CD4-positive, alpha-beta T cell (primary cell): ENCODE results near the gene CTTNBP2. TPM values are rescaled to one million over a fixed set of nuclear protein-coding genes. Genes with fewer than 3 reads are reported as not detected.

Experiments used
- ATAC-seq: fragments of 200-7000 bp; cut with Tn5 transposase; one replicate; pipeline ENCODE4 v1.10.0; 2022; ENCODE audit warnings: mild to moderate bottlenecking; ENCODE audit not compliant: poor library complexity
- CTCF ChIA-PET: fragments of 350-600 bp; sonication (Branson Sonifier 250); formaldehyde crosslinking; loops from one replicate; lab custom pipeline; 2021; ENCODE audit warnings: antibody characterized with exemption, inconsistent platforms; lab: Charles Lee
- POLR2A ChIA-PET: fragments of 350-600 bp; sonication (Branson Sonifier 250); formaldehyde crosslinking; loops from one replicate; lab custom pipeline; 2021; ENCODE audit warnings: antibody characterized with exemption, inconsistent platforms; lab: Charles Lee
- DNase-seq, 14 experiments: peaks; one replicate each; pipeline ENCODE4 v3.0.0-alpha.2; 2013 to 2020; ENCODE audit warnings: mixed read lengths in 2 of 14
- H3K27ac ChIP-seq, 2 donors: one replicate each; pipeline versions ENCODE4 v1.5.1 to v1.7.0; 2013; ENCODE audit warnings: low read length in 2 of 2, low read depth in 1 of 2, mild to moderate bottlenecking in 1 of 2
- H3K27me3 ChIP-seq, 2 experiments: 1 replicate in 1 of 2; 2 replicates in 1 of 2; pipeline versions ENCODE4 v1.6.1 to v1.7.0; 2013; ENCODE audit warnings: low read length in 2 of 2, control low read depth in 1 of 2, mild to moderate bottlenecking in 1 of 2, moderate library complexity in 1 of 2; ENCODE audit not compliant: insufficient read depth in 2 of 2, control insufficient read depth in 1 of 2
- H3K36me3 ChIP-seq: one replicate; pipeline ENCODE4 v1.6.1; 2013; ENCODE audit warnings: low read length, control low read depth; ENCODE audit not compliant: insufficient read depth
- H3K4me1 ChIP-seq: one replicate; pipeline ENCODE4 v1.6.1; 2013; ENCODE audit warnings: low read length, control low read depth; ENCODE audit not compliant: insufficient read depth
- H3K4me3 ChIP-seq: one replicate; pipeline ENCODE4 v1.5.1; 2013; ENCODE audit warnings: mild to moderate bottlenecking, low read length, moderate library complexity
- H3K9me3 ChIP-seq, 2 experiments: 1 replicate in 1 of 2; 2 replicates in 1 of 2; pipeline versions ENCODE4 v1.6.1 to v1.7.0; 2013; ENCODE audit warnings: low read length in 2 of 2, mild to moderate bottlenecking in 2 of 2, control low read depth in 1 of 2, moderate library complexity in 1 of 2; ENCODE audit not compliant: control insufficient read depth in 1 of 2, insufficient read depth in 1 of 2
- H3K27ac Mint-ChIP-seq: one replicate; pipeline ENCODE4 v1.8.0; 2020; ENCODE audit warnings: mixed read lengths
- H3K27me3 Mint-ChIP-seq: one replicate; pipeline ENCODE4 v1.8.0; 2021; ENCODE audit warnings: mixed read lengths
- H3K36me3 Mint-ChIP-seq: one replicate; pipeline ENCODE4 v1.8.0; 2021; ENCODE audit warnings: low read depth, mixed read lengths
- H3K4me1 Mint-ChIP-seq: one replicate; pipeline ENCODE4 v1.8.0; 2021; ENCODE audit warnings: low read depth, mixed read lengths
- H3K4me3 Mint-ChIP-seq: one replicate; pipeline ENCODE4 v1.8.0; 2020; ENCODE audit warnings: mild to moderate bottlenecking, mixed read lengths
- H3K9me3 Mint-ChIP-seq: one replicate; pipeline ENCODE4 v1.8.0; 2020; ENCODE audit warnings: mixed read lengths
- CTCF ChIP-seq: fragments of 200-600 bp; IDR thresholded peaks from one replicate; pipeline ENCODE4 v1.8.0; 2022; ENCODE audit warnings: antibody characterized with exemption, mild to moderate bottlenecking
- intact Hi-C, 2 experiments: fragments of 100-400 bp; cut with DNase I in 1 of 2; cut with micrococcal nuclease in 1 of 2; formaldehyde crosslinking; loops; one replicate each; pipeline versions ENCODE4 v1.15.1 to v1.9.0; 2023 to 2025; cut with DNase I, micrococcal nuclease
- total RNA-seq, 174 experiments: library from RNA in 2 of 174; stranded (reverse) in 2 of 174; gene quantifications; one replicate each; pipeline ENCODE4 v1.2.3 and lab custom pipeline; 2021 to 2026

The CTTNBP2 gene
- total RNA-seq, 2 experiments from 2014 or later: not detected

- no peaks in the 10 kb centered on the region for H3K27me3 Mint-ChIP-seq
Measured at GRCh38 chr7:117803476-117803875, 69.8 kb downstream of the CTTNBP2 start.

GRCh38 chr7:117802660-117803059 lies 70.6 kb downstream of the CTTNBP2 start:
- intact Hi-C loops: no loop called here
- H3K4me1 ChIP-seq: no peaks in the 10 kb centered on the region
- peaks cover 2% of the 10 kb centered on the region for H3K9me3 Mint-ChIP-seq
- H3K4me3 ChIP-seq: no peak overlapping the region
- no peak overlapping the region for H3K27ac Mint-ChIP-seq
- H3K4me1 Mint-ChIP-seq: no peaks in the 10 kb centered on the region
- ChIA-PET CTCF (no interaction called here), POLR2A (interaction anchor here (0.6 kb wide), 1 partner anchor 171 kb away, joined by 3 read pairs; no protein-coding TSS in a partner anchor)
- no peaks in the 10 kb centered on the region for H3K9me3 ChIP-seq
- H3K36me3 ChIP-seq: no peaks in the 10 kb centered on the region
- H3K27ac ChIP-seq: no peak overlapping the region
- TF ChIP-seq CTCF: no peak
- H3K36me3 Mint-ChIP-seq: no peaks in the 10 kb centered on the region
- DNase-seq (no peak), ATAC-seq (no peak)
- H3K27me3 Mint-ChIP-seq: no peaks in the 10 kb centered on the region
- H3K27me3 ChIP-seq: no peaks in the 10 kb centered on the region
- H3K4me3 Mint-ChIP-seq: no peak overlapping the region

More at GRCh38 chr7:117803476-117803875, 69.8 kb downstream of the CTTNBP2 start:
- Mint-ChIP-seq H3K9me3 (peaks cover 2% of the 10 kb centered on the region), H3K4me3 (no peak overlapping the region), H3K4me1 (no peaks in the 10 kb centered on the region), H3K27ac (no peak overlapping the region), H3K36me3 (no peaks in the 10 kb centered on the region)
- no peaks in the 10 kb centered on the region for H3K27me3 ChIP-seq
- H3K4me1 ChIP-seq: no peaks in the 10 kb centered on the region
- no peaks in the 10 kb centered on the region for H3K9me3 ChIP-seq
- TF ChIP-seq CTCF: no peak
- POLR2A ChIA-PET: interaction anchor here (0.6 kb wide), 1 partner anchor 171 kb away, joined by 3 read pairs; no protein-coding TSS in a partner anchor
- H3K27ac ChIP-seq: no peak overlapping the region
- no peaks in the 10 kb centered on the region for H3K36me3 ChIP-seq
- no peak for ATAC-seq
- intact Hi-C loops: no loop called here
- no peak overlapping the region for H3K4me3 ChIP-seq
- CTCF ChIA-PET: no interaction called here
- DNase-seq: no peak

- Mint-ChIP-seq H3K9me3 (peaks cover 2% of the 10 kb centered on the region), H3K4me3 (no peak overlapping the region), H3K27me3 (peaks cover 3% of the 10 kb centered on the region), H3K4me1 (no peaks in the 10 kb centered on the region), H3K27ac (no peak overlapping the region), H3K36me3 (no peaks in the 10 kb centered on the region)
- Histone ChIP-seq H3K4me1 (no peaks in the 10 kb centered on the region), H3K9me3 (no peaks in the 10 kb centered on the region), H3K27ac (no peak overlapping the region), H3K36me3 (no peaks in the 10 kb centered on the region), H3K4me3 (no peak overlapping the region), H3K27me3 (no peaks in the 10 kb centered on the region)
- no peak for ATAC-seq
- CTCF ChIA-PET: no interaction called here
- DNase-seq: no peak
- intact Hi-C loops: no loop called here
- POLR2A ChIA-PET: no interaction called here
- TF ChIP-seq CTCF: no peak
Measured at GRCh38 chr7:117800841-117801240, 72.4 kb downstream of the CTTNBP2 start.
